Activated gamma-delta T cell treated with anti-CD3 and anti-CD28 coated beads, Interleukin-2, amount 50 U/mL, for 16 hours (primary cell): ENCODE results near the gene BOK.
"Not testable (repeated sequence)": the region's sequence is repeated elsewhere in the genome, so short reads cannot be mapped to it uniquely, and the experiment has no call there.

ENCODE experiments used
- DNase-seq: peaks from one replicate; pipeline ENCODE4 v3.0.0-alpha.2; 2020; ENCODE audit warnings: low read depth

The BOK gene

GRCh38 chr2:241572915-241573651 is 14.5 kb downstream of the BOK start:
- DNase-seq, result not testable (repeated sequence)

GRCh38 chr2:241573741-241574140 is 15.2 kb downstream of the BOK start:
- DNase-seq, result no peak

- DNase-seq, result no peak
These were observed 16.5 kb downstream of the BOK start for GRCh38 chr2:241574911-241575623.

- no peak for DNase-seq
These were observed 17.2 kb downstream of the BOK start for GRCh38 chr2:241575624-241576292.

- DNase-seq, result no peak
These were observed 17.7 kb downstream of the BOK start for GRCh38 chr2:241576293-241576654.

- no peak for DNase-seq
These were observed 19.0 kb downstream of the BOK start for GRCh38 chr2:241577413-241578122.

- no peak for DNase-seq
These were observed 20.7 kb downstream of the BOK start for GRCh38 chr2:241579281-241579680.

GRCh38 chr2:241582328-241582727 is 23.8 kb downstream of the BOK start:
- DNase-seq, result no peak

- no peak for DNase-seq
These were observed 24.3 kb downstream of the BOK start for GRCh38 chr2:241582806-241583205.

GRCh38 chr2:241584436-241584835 is 25.9 kb downstream of the BOK start:
- no peak for DNase-seq

- DNase-seq, result no peak
These were observed 28.2 kb downstream of the BOK start for GRCh38 chr2:241586564-241587264.

- not testable (repeated sequence) for DNase-seq
These were observed 31.3 kb downstream of the BOK start for GRCh38 chr2:241589863-241590262.

GRCh38 chr2:241590496-241591455 is 32.2 kb downstream of the BOK start:
- DNase-seq, result not testable (repeated sequence)

- DNase-seq, result no peak
These were observed 33.7 kb downstream of the BOK start for GRCh38 chr2:241592126-241592845.

GRCh38 chr2:241593271-241593670 is 34.7 kb downstream of the BOK start:
- DNase-seq, result no peak

GRCh38 chr2:241595600-241596140 is 37.1 kb downstream of the BOK start:
- no peak for DNase-seq

- no peak for DNase-seq
These were observed 39.0 kb downstream of the BOK start for GRCh38 chr2:241597561-241597960.

- DNase-seq, result no peak
These were observed 39.5 kb downstream of the BOK start for GRCh38 chr2:241598061-241598460.

GRCh38 chr2:241598487-241598886 is 39.9 kb downstream of the BOK start:
- DNase-seq, result no peak

- no peak for DNase-seq
These were observed 41.1 kb downstream of the BOK start for GRCh38 chr2:241599615-241600014.
